GM21723 (cell line): Measurements from ENCODE around the gene PPP1R27.

ENCODE experiments used
- ATAC-seq: cut with Tn5 transposase; IDR thresholded peaks from one replicate; pipeline ENCODE4 v1.9.1; 2021; ENCODE audit warnings: mild to moderate bottlenecking, moderate library complexity; ENCODE audit not compliant: unreplicated experiment

Gene PPP1R27

DNA sequence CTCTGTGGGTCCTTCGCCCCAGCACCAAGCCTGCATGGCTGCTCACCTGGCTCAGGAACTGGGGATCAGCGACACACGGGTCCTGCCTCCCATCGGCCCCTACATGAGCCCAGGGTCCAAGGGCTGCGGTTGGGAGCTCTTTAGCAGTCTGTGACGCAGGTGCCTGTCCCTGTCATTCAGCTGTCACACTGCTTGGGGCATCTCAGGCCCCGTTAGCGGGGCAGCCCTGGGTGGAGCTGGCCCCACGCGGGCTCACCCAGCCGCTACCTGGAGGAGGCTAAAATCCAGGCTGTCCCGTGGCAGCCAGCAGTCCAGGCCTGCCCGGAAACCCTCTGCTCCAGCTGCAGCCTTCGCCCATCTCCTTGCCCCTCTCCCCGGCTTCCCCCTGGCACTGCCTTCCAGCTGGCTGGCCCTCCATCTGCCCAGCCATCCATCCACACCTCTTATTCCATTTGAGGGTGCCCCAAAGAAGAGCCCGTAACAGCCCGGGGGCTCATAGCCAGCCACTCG lies 27.6 kb downstream of the PPP1R27 start:
- no peak for ATAC-seq

DNA sequence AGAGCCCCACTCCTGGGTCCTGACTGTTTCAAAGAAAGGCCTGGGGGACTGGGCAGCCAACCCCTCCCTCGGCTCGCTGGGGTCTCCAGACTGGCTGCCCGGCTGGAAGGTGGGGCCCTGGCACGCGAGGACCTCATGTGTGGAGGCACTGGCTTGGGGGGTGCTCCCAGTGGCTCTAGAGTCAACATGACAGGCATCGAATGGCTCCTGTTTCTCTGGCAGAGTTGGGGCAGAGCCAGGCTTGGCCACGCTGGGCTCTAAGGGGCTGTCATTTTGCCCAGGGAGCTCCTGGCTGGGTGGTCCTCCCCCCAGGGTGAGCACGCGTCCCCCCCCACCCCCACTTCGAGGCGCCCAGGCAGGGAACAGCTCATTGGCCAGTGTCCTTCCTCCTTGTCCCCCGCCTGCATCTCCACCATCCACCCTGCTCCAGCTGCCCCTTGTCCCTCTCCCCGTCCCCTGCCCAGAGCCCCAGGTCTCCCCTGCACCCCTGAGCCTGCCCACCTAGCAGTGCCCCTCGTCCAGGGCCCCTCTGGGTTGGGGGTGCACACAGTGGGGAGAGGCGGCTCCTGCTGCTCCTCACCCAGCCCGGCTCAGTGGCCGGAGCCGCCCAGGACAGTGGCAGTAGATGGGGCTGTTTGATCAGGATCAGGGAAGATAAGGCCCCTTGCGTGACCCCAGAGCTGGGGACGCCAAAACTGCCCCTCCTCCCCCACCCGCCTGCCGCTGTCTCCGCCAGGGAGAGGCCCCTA lies 28.2 kb downstream of the PPP1R27 start:
- no peak for ATAC-seq

DNA sequence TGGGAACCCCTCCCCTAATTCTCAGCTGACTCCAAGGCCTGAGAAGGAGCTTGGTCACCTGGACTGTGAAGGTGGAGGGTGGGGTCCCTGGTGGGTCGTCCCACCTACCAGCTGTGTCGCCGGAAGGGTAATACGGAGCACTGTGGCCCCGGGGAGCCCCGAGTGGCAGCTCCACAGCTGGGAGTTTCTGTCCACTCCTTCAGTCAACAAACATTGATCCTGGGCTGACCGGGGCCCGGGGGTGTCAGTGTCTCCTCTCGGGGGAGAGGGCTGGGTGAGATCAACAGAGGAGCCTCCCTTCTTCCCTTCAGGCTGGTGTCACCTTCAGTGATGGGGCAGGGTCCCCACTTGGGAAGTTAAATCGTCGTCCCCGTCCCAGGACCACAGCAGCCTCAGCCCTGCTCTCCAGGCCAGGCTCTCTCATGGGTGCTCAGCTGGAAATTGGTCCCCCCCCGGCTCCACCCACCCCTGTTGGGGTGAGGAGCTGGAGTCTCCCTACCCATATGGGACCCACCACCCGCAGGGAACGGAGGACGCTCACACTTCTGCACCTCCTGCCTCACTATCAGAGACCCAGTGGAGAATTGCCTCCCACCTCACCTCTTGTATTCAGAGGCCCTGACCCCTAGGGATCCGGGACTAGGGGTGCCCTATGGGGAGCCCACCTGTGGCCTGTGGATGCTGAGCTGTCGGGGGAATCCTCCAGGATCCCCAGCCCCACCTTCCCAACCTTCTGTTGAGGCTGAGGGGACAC lies 29.0 kb downstream of the PPP1R27 start:
- no peak for ATAC-seq

DNA sequence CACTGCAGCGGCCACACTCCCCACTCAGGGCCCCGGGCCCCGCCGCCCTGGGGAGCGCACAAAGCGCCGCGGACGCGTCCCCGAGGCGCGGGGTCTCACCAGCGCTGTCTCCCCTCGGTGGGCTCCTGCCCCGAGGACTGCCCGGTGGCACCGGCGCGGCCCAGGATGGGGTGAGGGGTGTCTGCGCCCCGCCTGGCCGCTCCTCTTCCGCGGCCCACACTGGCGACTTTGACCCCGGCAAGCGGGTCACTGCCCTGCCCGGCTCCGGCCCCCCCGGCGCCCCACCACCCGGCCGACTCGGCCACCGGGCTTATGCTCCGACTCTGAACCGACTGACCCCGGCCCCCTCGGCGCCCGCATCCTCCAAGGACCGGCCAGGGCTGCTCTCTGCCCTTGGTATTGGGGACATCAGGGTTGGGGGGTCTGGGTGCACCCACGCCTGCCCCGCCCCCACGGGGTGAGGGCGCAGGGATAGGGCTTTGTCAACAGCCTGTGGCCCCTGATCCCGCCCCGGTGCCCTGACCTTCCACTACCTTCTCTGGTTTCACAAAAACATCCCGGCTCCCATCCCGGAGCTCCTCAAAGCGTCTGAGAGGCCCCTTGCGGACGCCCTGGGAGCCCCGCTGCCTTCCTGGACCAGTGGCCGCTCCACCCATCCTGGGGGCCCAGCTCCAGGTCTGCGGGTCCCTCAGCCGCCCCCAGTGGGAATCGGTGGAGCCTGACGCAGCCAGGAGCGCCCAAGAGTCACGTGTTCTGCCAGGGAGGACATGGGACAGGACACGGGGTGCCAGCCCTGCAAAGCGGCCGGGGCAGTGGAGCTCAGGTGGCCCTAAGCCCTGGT lies 30.1 kb downstream of the PPP1R27 start:
- no peak for ATAC-seq

DNA sequence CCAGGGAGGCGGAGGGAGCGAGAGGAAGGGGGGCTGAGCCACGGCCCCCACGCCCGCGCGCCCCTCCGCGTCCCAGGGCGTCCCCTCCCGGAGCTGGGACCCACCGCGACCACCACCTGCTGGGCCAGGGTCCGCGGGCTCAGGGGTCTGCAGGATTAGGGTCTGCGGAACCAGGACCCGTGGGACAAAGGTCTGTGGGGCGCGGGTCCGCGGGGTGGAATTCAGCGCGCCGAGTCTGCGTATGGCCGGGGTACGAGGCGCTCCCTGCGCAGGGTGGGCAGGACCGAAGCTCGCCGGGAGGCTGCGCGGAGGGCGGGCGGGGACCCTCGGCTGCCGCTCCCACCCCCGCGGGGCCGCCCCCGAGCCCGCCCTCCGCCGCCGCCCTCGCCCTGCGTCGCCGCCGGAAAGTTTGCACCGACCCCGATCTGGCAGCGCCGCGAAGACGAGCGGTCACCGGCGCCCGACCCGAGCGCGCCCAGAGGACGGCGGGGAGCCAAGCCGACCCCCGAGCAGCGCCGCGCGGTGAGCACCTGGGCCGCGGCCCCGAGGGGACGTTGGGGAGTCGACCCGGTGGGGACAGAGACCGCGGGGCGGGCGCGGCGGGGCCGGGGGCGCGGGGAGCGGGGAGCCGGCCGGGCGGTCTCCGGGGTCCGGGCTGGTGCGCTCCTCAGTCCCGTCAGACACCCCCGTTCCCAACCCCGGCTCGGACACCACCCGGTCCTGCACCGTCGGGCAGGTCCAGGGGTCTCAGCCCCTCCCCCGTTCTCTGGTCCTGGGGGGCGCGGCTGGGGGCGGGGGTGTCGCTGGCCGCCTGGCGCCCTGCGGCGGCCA lies 30.9 kb downstream of the PPP1R27 start, which contains the start of gene GCGR:
Gene GCGR, plus strand, starts transcription at position 423 of the 831 bp plus-strand sequence. CDS start 4,869 bp downstream, outside the sequence.
- ATAC-seq: no peak

DNA sequence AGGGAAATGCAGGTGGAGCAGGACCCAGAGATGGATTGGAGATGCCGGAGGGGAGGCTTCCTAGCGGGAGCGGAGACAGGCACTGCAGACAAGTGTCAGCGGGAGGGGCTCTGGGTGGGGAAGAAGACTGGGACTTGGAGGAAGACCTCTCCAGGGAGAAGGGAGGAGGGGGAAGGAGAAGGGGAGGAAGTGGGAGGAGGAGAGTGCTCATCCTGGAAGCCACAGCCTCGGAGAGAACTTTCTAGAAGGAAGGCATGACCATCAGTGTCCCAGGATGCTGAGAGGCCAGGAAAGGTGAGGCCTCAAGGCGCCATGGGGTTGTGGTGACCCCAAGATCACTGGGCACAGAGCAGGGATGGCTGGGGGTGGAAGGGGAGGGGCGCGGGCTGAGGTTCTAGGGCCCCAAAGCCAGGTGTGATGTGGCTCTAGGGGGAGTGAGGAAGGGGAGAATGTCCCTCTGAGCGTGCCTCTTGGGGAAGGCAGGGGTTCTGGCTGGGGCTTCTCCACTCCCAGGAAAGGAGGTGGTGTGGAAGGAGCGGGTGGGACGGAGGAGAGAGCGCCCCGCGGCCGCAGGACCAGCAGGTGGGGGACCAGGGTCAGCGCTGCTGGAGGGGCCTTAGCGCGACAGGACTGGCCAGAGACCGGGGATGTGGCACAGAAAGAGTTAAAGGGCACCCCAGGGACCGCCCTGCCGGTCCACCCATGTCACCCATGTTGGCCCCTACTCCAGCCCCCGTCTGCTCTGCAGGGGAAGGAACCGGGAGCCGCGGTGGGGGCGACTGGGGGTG lies 31.8 kb downstream of the PPP1R27 start:
- no peak for ATAC-seq

DNA sequence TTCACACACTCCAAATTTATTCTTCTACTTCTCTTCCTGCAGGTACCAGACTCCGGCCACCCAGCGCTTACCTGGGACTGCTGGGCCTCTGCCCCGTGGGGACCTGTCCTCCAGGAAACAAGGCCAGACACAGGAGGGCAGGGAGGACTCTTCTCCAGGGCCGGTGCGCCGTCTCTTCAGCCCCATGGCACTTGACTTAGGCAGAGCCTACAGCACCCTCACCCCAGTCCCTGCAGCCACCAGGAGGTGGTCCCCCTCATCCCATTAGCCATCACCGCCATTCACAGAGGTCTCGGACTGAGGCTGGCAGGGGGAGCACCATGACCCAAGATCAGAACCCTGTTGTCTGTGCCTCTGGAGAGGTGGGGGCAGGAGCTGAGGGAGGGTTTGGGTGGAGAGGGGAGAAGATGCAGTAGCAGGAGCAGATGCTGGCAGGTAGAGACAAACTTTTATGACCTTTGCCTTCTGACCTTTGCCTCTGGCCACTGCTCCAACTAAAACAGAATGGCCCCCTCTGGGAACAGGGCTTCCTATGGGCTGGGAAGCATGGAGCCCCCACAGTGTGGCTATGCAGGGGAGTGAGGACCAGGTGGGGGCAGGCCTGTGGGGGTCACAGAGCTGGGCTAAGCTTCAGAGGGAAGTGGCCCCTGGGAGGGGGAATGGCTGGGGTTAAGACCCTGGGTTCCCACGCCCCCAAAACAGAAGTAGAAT lies 32.6 kb downstream of the PPP1R27 start:
- no peak for ATAC-seq

DNA sequence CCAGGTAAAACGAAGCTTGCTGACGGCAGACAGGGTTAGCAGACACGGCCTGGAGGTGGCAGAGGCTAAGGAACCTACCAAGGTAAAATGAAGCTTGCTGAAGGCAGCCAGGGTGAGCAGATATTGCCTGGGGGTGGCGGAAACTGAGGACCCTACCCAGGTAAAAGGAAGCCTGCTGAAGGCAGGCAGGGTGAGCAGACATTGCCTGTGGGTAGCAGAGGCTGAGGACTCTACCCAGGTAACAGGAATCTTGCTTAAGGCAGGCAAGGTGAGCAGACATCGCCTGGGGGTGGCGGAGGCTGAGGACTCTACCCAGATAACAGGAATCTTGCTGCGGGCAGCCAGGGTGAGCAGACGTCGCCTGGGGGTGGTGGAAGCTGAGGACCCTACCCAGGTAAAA lies 33.5 kb downstream of the PPP1R27 start:
- ATAC-seq: no peak

DNA sequence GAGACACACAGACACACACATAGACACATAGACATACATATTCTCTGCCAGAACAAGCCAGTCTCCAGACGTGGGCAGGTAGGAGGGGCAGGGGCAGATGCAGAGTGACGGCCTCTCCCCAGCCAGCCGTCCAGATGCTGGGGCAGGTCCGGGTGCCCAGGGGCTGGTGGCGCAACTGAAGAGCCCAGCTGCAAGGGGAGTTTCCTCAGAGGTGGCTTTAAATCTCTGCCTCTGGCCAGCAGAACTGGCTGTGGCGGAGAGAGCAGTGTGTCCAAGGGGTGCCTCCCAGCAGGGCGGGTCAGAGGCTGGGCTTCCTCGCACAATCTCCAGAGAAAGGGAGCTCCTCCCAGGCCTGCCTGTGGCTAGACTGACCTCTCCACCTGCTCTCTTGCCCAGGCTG lies 40.3 kb downstream of the PPP1R27 start:
- no peak for ATAC-seq

DNA sequence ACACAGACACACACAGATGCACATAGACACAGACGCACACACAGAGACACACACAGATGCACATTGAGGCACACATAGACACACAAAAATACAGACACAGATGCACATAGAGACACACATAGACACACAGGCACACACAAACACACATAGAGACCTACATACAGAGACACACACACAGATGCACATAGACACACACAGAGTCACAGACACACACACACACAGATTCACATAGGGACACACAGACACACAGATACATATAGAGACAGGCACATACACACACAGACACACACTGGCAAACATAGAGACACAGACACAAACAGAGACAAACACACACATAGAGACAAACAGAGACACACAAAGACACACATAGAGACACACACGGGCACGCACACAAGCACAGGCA lies 40.8 kb downstream of the PPP1R27 start:
- no peak for ATAC-seq

DNA sequence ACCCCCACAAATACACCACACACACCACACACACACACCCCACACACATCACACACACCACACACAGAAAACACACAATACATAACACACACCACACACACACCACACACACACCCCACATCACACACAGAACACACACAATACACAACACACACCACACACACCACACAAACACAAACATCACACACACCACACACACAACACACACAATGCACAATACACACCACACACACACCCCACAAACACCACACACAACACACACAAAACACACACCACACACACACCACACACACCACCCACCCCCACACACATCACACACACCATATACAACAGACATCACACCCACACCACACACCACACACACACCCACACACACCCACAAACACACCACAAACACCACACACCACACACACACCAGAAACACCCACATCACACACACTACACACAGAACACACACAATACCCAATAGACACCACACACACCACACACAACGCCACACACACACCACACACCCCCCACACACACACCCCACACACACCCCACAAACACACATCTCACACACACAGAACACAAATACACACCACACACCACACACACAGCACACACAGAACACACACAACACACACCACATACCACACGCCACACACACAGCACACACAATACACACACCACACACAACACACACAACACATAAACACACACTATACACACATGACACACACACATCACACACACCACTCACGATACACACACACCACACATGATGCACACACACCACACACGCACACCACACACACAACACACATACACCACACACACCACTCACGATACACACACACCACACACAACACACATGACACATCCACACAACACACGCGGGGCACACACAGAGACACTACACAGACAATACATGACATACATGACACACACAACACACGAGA lies 41.9 kb downstream of the PPP1R27 start:
- ATAC-seq: no peak
